GM21423 (cell line): ENCODE results near the gene NAPSA.

Source experiments
- ATAC-seq: cut with Tn5 transposase; IDR thresholded peaks from one replicate; pipeline ENCODE4 v1.9.1; 2021; ENCODE audit warnings: mild to moderate bottlenecking, moderate library complexity; ENCODE audit not compliant: unreplicated experiment

NAPSA gene

GRCh38 chr19:50384685-50385535 is 19.5 kb upstream of the NAPSA start:
- no peak for ATAC-seq

- peak; percentile 84 for ATAC-seq
Observed at GRCh38 chr19:50383852-50384684, 18.6 kb upstream of the NAPSA start, which contains the start of gene POLD1. Gene POLD1 (plus strand): TSS chr19:50384347. CDS start chr19:50398852, 14,505 bp downstream.

GRCh38 chr19:50383001-50383851 is 17.8 kb upstream of the NAPSA start:
- peak; percentile 3 for ATAC-seq

- ATAC-seq = no peak
Observed at GRCh38 chr19:50381881-50382729, 16.7 kb upstream of the NAPSA start.

- ATAC-seq = no peak
Observed at GRCh38 chr19:50380751-50381151, 15.3 kb upstream of the NAPSA start.

GRCh38 chr19:50380137-50380536 is 14.7 kb upstream of the NAPSA start:
- ATAC-seq = no peak

- no peak for ATAC-seq
Observed at GRCh38 chr19:50379602-50380001, 14.2 kb upstream of the NAPSA start.

- no peak for ATAC-seq
Observed at GRCh38 chr19:50378863-50379236, 13.4 kb upstream of the NAPSA start.

GRCh38 chr19:50378169-50378862 is 12.9 kb upstream of the NAPSA start:
- ATAC-seq = no peak

GRCh38 chr19:50377517-50377916 is 12.1 kb upstream of the NAPSA start:
- no peak for ATAC-seq

GRCh38 chr19:50377051-50377461 is 11.6 kb upstream of the NAPSA start:
- ATAC-seq = no peak

GRCh38 chr19:50376166-50377050 is 11.0 kb upstream of the NAPSA start, which contains the start of gene NR1H2:
Gene NR1H2 (plus strand): TSS chr19:50376457. CDS start chr19:50377606, 1,149 bp downstream.
- peak; percentile 73 for ATAC-seq

GRCh38 chr19:50371914-50372475 is 6.6 kb upstream of the NAPSA start:
- ATAC-seq = no peak

GRCh38 chr19:50368649-50369570 is 3.5 kb upstream of the NAPSA start:
- ATAC-seq = peak; percentile 56

GRCh38 chr19:50362656-50363424 is 2.6 kb downstream of the NAPSA start:
- ATAC-seq = no peak

GRCh38 chr19:50362030-50362412 is 3.4 kb downstream of the NAPSA start:
- no peak for ATAC-seq
